Measurements from ENCODE around the gene SLC4A4.

GRCh38 chr4:71380788-71381187 is 42.0 kb downstream of the SLC4A4 start:
- TF ChIP-seq TAF1 (conservative IDR thresholded peaks at IDR 0.05): no peak
- no peak for TF ChIP-seq CTCF (IDR thresholded peaks at IDR 0.05; ENCODE audit: low read depth, low read length, missing input control)
- no peak for TF ChIP-seq MAX (IDR thresholded peaks at IDR 0.05)
- TF ChIP-seq SP1 (IDR thresholded peaks at IDR 0.05): no peak
- no peak for TF ChIP-seq RAD21 (IDR thresholded peaks at IDR 0.05)

Data from liver (tissue), 3 donors.